Mesothelial cell of epicardium (in vitro differentiated cells): Measurements from ENCODE around the gene PGBD4. TPM values are rescaled to one million over a fixed set of nuclear protein-coding genes. Genes with fewer than 3 reads are reported as not detected.

Source experiments
- DNase-seq, 2 experiments: peaks; one replicate each; pipeline ENCODE4 v3.0.0; 2021; ENCODE audit warnings: low spot score in 2 of 2; ENCODE audit not compliant: unreplicated experiment in 2 of 2
- H3K27ac Mint-ChIP-seq: 2 replicates; pipeline ENCODE4 v1.8.0; 2021; ENCODE audit warnings: mixed read lengths
- H3K27me3 Mint-ChIP-seq: 2 replicates; pipeline ENCODE4 v1.8.0; 2021; ENCODE audit warnings: low read depth, mixed read lengths
- H3K36me3 Mint-ChIP-seq: 2 replicates; pipeline ENCODE4 v1.8.0; 2021; ENCODE audit warnings: mixed read lengths
- H3K4me1 Mint-ChIP-seq: 2 replicates; pipeline ENCODE4 v1.8.0; 2021; ENCODE audit warnings: mixed read lengths
- H3K4me3 Mint-ChIP-seq: 2 replicates; pipeline ENCODE4 v1.8.0; 2021; ENCODE audit warnings: mild to moderate bottlenecking, moderate library complexity, mixed read lengths
- H3K9me3 Mint-ChIP-seq: 2 replicates; pipeline ENCODE4 v1.8.0; 2021; ENCODE audit warnings: mixed read lengths
- CTCF ChIP-seq: fragments of 200-600 bp; sonication (generic); IDR thresholded peaks from one replicate; pipeline ENCODE4 v1.5.0; 2021; ENCODE audit warnings: antibody characterized with exemption; ENCODE audit not compliant: unreplicated experiment
- total RNA-seq: library from RNA; stranded (reverse); gene quantifications from 3 replicates; pipeline ENCODE4 v1.2.1, GENCODE V29; 2021

The PGBD4 gene
- total RNA-seq, 1 donor from 2014 or later, result 1.5 TPM

GRCh38 chr15:34078900-34079299 lies 23.0 kb upstream of the PGBD4 start:
- Mint-ChIP-seq H3K36me3 (peaks cover 6% of the 10 kb centered on the region), H3K4me3 (no peak overlapping the region), H3K9me3 (no peaks in the 10 kb centered on the region), H3K27ac (no peak overlapping the region), H3K4me1 (no peaks in the 10 kb centered on the region), H3K27me3 (peaks cover 2% of the 10 kb centered on the region)
- TF ChIP-seq CTCF, result no peak
- DNase-seq, result no peak

- H3K27ac Mint-ChIP-seq, result no peak overlapping the region
- no peaks in the 10 kb centered on the region for H3K9me3 Mint-ChIP-seq
- TF ChIP-seq CTCF, result no peak
- H3K4me3 Mint-ChIP-seq, result no peak overlapping the region
- no peak for DNase-seq
- H3K4me1 Mint-ChIP-seq, result no peaks in the 10 kb centered on the region
- peaks cover 2% of the 10 kb centered on the region for H3K27me3 Mint-ChIP-seq
- peaks cover 11% of the 10 kb centered on the region for H3K36me3 Mint-ChIP-seq
These were observed 22.0 kb upstream of the PGBD4 start for GRCh38 chr15:34079904-34080303.

- Mint-ChIP-seq H3K27ac (no peak overlapping the region), H3K36me3 (peaks cover 23% of the 10 kb centered on the region), H3K27me3 (no peaks in the 10 kb centered on the region), H3K4me3 (no peak overlapping the region), H3K9me3 (no peaks in the 10 kb centered on the region), H3K4me1 (no peaks in the 10 kb centered on the region)
- TF ChIP-seq CTCF, result no peak
- no peak for DNase-seq
These were observed 17.8 kb upstream of the PGBD4 start for GRCh38 chr15:34084086-34084485.

GRCh38 chr15:34085746-34086145 lies 16.1 kb upstream of the PGBD4 start:
- Mint-ChIP-seq H3K9me3 (no peaks in the 10 kb centered on the region), H3K27ac (no peak overlapping the region)
- no peak for DNase-seq

GRCh38 chr15:34099914-34100313 lies 2.0 kb upstream of the PGBD4 start:
- Mint-ChIP-seq H3K4me3 (peak overlapping the region; percentile 49), H3K36me3 (peaks cover 11% of the 10 kb centered on the region), H3K27ac (no peak overlapping the region), H3K27me3 (no peaks in the 10 kb centered on the region), H3K9me3 (peaks cover 5% of the 10 kb centered on the region), H3K4me1 (peaks cover 16% of the 10 kb centered on the region)
- no peak for DNase-seq
- TF ChIP-seq CTCF, result no peak

More at GRCh38 chr15:34085746-34086145, 16.1 kb upstream of the PGBD4 start:
- Mint-ChIP-seq H3K4me3 (no peak overlapping the region), H3K4me1 (no peaks in the 10 kb centered on the region), H3K36me3 (peaks cover 29% of the 10 kb centered on the region), H3K27me3 (no peaks in the 10 kb centered on the region)
- TF ChIP-seq CTCF, result no peak
